ENCODE data around the gene ADAMTSL2. TPM values are rescaled to one million over a fixed set of nuclear protein-coding genes. Genes with fewer than 3 reads are reported as not detected.

Gene ADAMTSL2
- total RNA-seq, 1 experiment from 2014 or later, result not detected

DNA sequence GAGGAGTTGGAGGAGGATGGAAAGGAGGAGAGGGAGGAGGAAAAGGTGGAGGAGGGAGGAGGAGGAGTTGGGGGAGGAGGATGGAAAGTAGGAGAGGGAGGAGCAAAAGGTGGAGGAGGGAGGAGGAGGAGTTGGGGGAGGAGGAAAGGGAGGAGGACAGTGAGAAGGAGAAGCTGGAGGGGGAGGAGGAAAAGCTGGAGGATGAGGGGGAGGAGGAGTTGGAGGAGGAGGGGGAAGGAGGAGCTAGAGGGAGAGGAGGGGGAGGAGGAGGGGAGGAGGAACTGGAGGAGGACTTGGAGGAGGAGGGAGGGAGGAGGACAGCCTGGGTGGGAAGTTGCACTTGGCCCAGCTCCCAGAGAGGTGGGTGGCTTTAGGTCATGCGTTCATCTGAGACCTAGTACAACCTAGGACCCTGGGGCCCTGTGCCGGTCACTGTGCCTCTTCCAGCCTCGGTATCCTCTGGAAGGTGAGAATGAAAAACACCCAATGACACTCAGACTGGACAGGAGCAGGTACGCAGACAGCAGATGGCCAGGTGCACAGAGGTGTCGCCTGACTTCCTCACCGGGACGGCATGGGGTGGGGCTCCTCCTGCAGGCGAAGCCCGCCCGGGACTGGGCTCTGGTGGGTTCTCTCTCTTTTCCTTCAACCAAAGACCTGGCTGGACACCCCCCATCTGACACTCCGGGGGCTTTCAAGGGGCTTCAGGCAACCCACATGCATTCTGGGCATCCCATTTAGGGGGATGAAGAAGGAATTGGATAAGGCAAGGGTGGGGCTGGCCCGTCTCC, 43.4 kb upstream of the ADAMTSL2 start:
- no TSS peak for BruUV-seq (replicated peaks)
- H3K4me1 Mint-ChIP-seq (ENCODE audit: insufficient read depth, unreplicated experiment), result no peaks in the 10 kb centered on the region
- CTCF ChIA-PET, result interaction anchor here (0.5 to 0.6 kb wide), 3 partner anchors 8 to 1322 kb away, joined by 3 to 5 read pairs (median 4); no protein-coding TSS in a partner anchor
- no peak overlapping the region for H3K4me3 Mint-ChIP-seq (ENCODE audit: unreplicated experiment)
- H3K27ac Mint-ChIP-seq (ENCODE audit: low read depth, unreplicated experiment), result no peak overlapping the region
- TF ChIP-seq, protein P1, sequence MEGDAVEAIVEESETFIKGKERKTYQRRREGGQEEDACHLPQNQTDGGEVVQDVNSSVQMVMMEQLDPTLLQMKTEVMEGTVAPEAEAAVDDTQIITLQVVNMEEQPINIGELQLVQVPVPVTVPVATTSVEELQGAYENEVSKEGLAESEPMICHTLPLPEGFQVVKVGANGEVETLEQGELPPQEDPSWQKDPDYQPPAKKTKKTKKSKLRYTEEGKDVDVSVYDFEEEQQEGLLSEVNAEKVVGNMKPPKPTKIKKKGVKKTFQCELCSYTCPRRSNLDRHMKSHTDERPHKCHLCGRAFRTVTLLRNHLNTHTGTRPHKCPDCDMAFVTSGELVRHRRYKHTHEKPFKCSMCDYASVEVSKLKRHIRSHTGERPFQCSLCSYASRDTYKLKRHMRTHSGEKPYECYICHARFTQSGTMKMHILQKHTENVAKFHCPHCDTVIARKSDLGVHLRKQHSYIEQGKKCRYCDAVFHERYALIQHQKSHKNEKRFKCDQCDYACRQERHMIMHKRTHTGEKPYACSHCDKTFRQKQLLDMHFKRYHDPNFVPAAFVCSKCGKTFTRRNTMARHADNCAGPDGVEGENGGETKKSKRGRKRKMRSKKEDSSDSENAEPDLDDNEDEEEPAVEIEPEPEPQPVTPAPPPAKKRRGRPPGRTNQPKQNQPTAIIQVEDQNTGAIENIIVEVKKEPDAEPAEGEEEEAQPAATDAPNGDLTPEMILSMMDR (IDR thresholded peaks at IDR 0.05; ENCODE audit: unreplicated experiment), result no peak
- no peaks in the 10 kb centered on the region for H3K9me3 Mint-ChIP-seq (ENCODE audit: unreplicated experiment)
- H3K27me3 Mint-ChIP-seq (ENCODE audit: insufficient read depth, unreplicated experiment), result peaks cover 21% of the 10 kb centered on the region
- POLR2A ChIA-PET, result no interaction called here
- H3K36me3 Mint-ChIP-seq (ENCODE audit: insufficient read depth, unreplicated experiment), result no peaks in the 10 kb centered on the region
- no peak for DNase-seq (ENCODE audit: unreplicated experiment)
- intact Hi-C loops (cut with micrococcal nuclease), result no loop called here

- no peak for DNase-seq (ENCODE audit: unreplicated experiment)
- no peaks in the 10 kb centered on the region for H3K9me3 Mint-ChIP-seq (ENCODE audit: unreplicated experiment)
- H3K27ac Mint-ChIP-seq (ENCODE audit: low read depth, unreplicated experiment), result no peak overlapping the region
- no peaks in the 10 kb centered on the region for H3K36me3 Mint-ChIP-seq (ENCODE audit: insufficient read depth, unreplicated experiment)
- intact Hi-C loops (cut with micrococcal nuclease), result no loop called here
- H3K4me3 Mint-ChIP-seq (ENCODE audit: unreplicated experiment), result no peak overlapping the region
- H3K4me1 Mint-ChIP-seq (ENCODE audit: insufficient read depth, unreplicated experiment), result no peaks in the 10 kb centered on the region
- H3K27me3 Mint-ChIP-seq (ENCODE audit: insufficient read depth, unreplicated experiment), result peaks cover 21% of the 10 kb centered on the region
- POLR2A ChIA-PET, result no interaction called here
- CTCF ChIA-PET, result interaction anchor here (0.6 kb wide), 1 partner anchor 41 kb away, joined by 5 read pairs; no protein-coding TSS in a partner anchor
- no TSS peak for BruUV-seq (replicated peaks)
- TF ChIP-seq, protein P1 (IDR thresholded peaks at IDR 0.05; ENCODE audit: unreplicated experiment), result no peak
These were observed 42.9 kb upstream of the ADAMTSL2 start for GRCh38 chr9:133491656-133491925.

GRCh38 chr9:133492061-133493021, 42.2 kb upstream of the ADAMTSL2 start:
- Mint-ChIP-seq H3K4me3 (ENCODE audit: unreplicated experiment) (no peak overlapping the region), H3K4me1 (ENCODE audit: insufficient read depth, unreplicated experiment) (no peaks in the 10 kb centered on the region), H3K27me3 (ENCODE audit: insufficient read depth, unreplicated experiment) (peaks cover 21% of the 10 kb centered on the region), H3K27ac (ENCODE audit: low read depth, unreplicated experiment) (no peak overlapping the region), H3K36me3 (ENCODE audit: insufficient read depth, unreplicated experiment) (no peaks in the 10 kb centered on the region), H3K9me3 (ENCODE audit: unreplicated experiment) (no peaks in the 10 kb centered on the region)
- ChIA-PET CTCF (interaction anchor here (0.6 kb wide), 1 partner anchor 40 kb away, joined by 5 read pairs; no protein-coding TSS in a partner anchor), POLR2A (no interaction called here)
- intact Hi-C loops (cut with micrococcal nuclease), result no loop called here
- no peak for DNase-seq (ENCODE audit: unreplicated experiment)
- TF ChIP-seq, protein P1 (IDR thresholded peaks at IDR 0.05; ENCODE audit: unreplicated experiment), result no peak
- BruUV-seq (replicated peaks), result no TSS peak

DNA sequence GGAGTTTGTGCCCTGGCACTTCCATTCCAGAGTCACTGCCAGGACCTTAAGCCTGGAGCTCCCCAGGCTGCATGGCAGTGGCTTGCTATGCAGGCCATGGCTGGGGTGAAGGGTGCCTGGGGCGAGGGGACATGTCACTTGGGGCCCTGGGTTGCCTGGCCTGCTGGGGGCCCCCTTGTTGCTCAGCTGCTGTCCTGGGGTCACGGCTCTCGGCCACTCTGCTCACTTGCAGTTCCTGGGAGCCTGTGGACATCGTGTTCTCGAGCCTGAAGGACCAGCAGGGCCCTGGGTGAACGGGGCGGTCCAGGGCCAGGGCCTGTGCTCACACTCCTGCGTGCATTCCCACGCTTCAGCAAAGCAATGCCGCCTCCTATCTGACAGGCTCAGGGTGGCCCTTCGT, 41.1 kb upstream of the ADAMTSL2 start:
- CTCF ChIA-PET, result interaction anchor here (0.7 kb wide), 1 partner anchor 21 kb away, joined by 3 read pairs; no protein-coding TSS in a partner anchor
- intact Hi-C loops (cut with micrococcal nuclease), result no loop called here
- H3K4me3 Mint-ChIP-seq (ENCODE audit: unreplicated experiment), result no peak overlapping the region
- peaks cover 30% of the 10 kb centered on the region for H3K27me3 Mint-ChIP-seq (ENCODE audit: insufficient read depth, unreplicated experiment)
- H3K27ac Mint-ChIP-seq (ENCODE audit: low read depth, unreplicated experiment), result no peak overlapping the region
- POLR2A ChIA-PET, result no interaction called here
- no peak for DNase-seq (ENCODE audit: unreplicated experiment)
- H3K9me3 Mint-ChIP-seq (ENCODE audit: unreplicated experiment), result no peaks in the 10 kb centered on the region
- H3K36me3 Mint-ChIP-seq (ENCODE audit: insufficient read depth, unreplicated experiment), result no peaks in the 10 kb centered on the region
- H3K4me1 Mint-ChIP-seq (ENCODE audit: insufficient read depth, unreplicated experiment), result no peaks in the 10 kb centered on the region
- TF ChIP-seq, protein P1 (IDR thresholded peaks at IDR 0.05; ENCODE audit: unreplicated experiment), result no peak
- BruUV-seq (replicated peaks), result no TSS peak

All from MCF 10A (cell line).